UCSD-AML1 (cell line): Measurements from ENCODE around the gene LAMB1.

Source experiments
- DNase-seq: peaks from one replicate; lab custom pipeline; 2025; ENCODE audit not compliant: unreplicated experiment; lab: John Stamatoyannopoulos, UW

Gene LAMB1

GRCh38 chr7:108018668-108019067 is 15.7 kb upstream of the LAMB1 start:
- no peak for DNase-seq

- no peak for DNase-seq
Observed at GRCh38 chr7:108017776-108018151, 14.8 kb upstream of the LAMB1 start.

- no peak for DNase-seq
Observed at GRCh38 chr7:108016841-108017775, 14.1 kb upstream of the LAMB1 start.

GRCh38 chr7:108015740-108016139 is 12.8 kb upstream of the LAMB1 start:
- no peak for DNase-seq

GRCh38 chr7:108014747-108015682 is 12.1 kb upstream of the LAMB1 start:
- no peak for DNase-seq

GRCh38 chr7:108014215-108014614 is 11.3 kb upstream of the LAMB1 start:
- DNase-seq, result no peak

GRCh38 chr7:108012499-108013430 is 9.8 kb upstream of the LAMB1 start:
- no peak for DNase-seq

GRCh38 chr7:108010377-108010776 is 7.4 kb upstream of the LAMB1 start:
- DNase-seq, result no peak

- no peak for DNase-seq
Observed at GRCh38 chr7:108009873-108010272, 6.9 kb upstream of the LAMB1 start.

GRCh38 chr7:108008827-108009226 is 5.9 kb upstream of the LAMB1 start:
- no peak for DNase-seq

- no peak for DNase-seq
Observed at GRCh38 chr7:108008240-108008639, 5.3 kb upstream of the LAMB1 start.

GRCh38 chr7:108007762-108008161 is 4.8 kb upstream of the LAMB1 start:
- no peak for DNase-seq

GRCh38 chr7:108007261-108007660 is 4.3 kb upstream of the LAMB1 start:
- DNase-seq, result no peak

GRCh38 chr7:108004220-108005142 is 1.5 kb upstream of the LAMB1 start:
- DNase-seq, result no peak

- DNase-seq, result no peak
Observed at GRCh38 chr7:108003599-108003935, 606 bp upstream of the LAMB1 start.

- DNase-seq, result no peak
Observed at GRCh38 chr7:108001764-108002725, 916 bp downstream of the LAMB1 start.

GRCh38 chr7:108000875-108001763 is 1.8 kb downstream of the LAMB1 start:
- no peak for DNase-seq
